ENCODE results near the gene SCUBE2. TPM values are rescaled to one million over a fixed set of nuclear protein-coding genes. Genes with fewer than 3 reads are reported as not detected.

The SCUBE2 gene
- total RNA-seq = 1.2 and 1.7 TPM in 2 replicates

GRCh38 chr11:9091044-9091922 is at the start of gene SCUBE2:
Gene SCUBE2 (minus strand): TSS chr11:9091599. CDS start chr11:9091528, 71 bp downstream.

GRCh38 chr11:9003573-9004182 is 87.7 kb downstream of the SCUBE2 start, which contains the start of gene NRIP3:
Gene NRIP3 (minus strand): TSS chr11:9004001. CDS start chr11:9003935, 66 bp downstream.

Other genes starting within 250 kb of the SCUBE2 start
- gene AKIP1, start 180.4 kb downstream of the SCUBE2 start, total RNA-seq = 43.3 and 51.6 TPM in 2 replicates
- gene C11orf16, start 158.7 kb downstream of the SCUBE2 start, total RNA-seq = not detected in 2 replicates
- gene ASCL3, start 148.6 kb downstream of the SCUBE2 start, total RNA-seq = not detected in 2 replicates
- 58.9 and 62.0 TPM in 2 replicates for gene TMEM9B, start 127.2 kb downstream of the SCUBE2 start, total RNA-seq
- gene NRIP3, start 87.6 kb downstream of the SCUBE2 start, total RNA-seq = 16.6 and 28.2 TPM in 2 replicates
- gene DENND5A, start 173.8 kb upstream of the SCUBE2 start, total RNA-seq = 191 and 255 TPM in 2 replicates
- 71.9 and 73.8 TPM in 2 replicates for gene TMEM41B, start 223.0 kb upstream of the SCUBE2 start, total RNA-seq